ENCODE measurements around the gene TTLL8.
A peak's percentile ranks its signal among the peaks of the same experiment; 100 is the strongest.

TTLL8 gene

GRCh38 chr22:49994361-49995040, 63.6 kb downstream of the TTLL8 start:
- Histone ChIP-seq H2AFZ (ENCODE audit: low read depth) (no peak overlapping the region), H3K4me2 (no peak overlapping the region), H3K27ac (no peak overlapping the region), H3K9ac (no peak overlapping the region), H3K79me2 (ENCODE audit: insufficient read depth, low read depth) (no peaks in the 10 kb centered on the region), H4K20me1 (ENCODE audit: insufficient read depth) (no peaks in the 10 kb centered on the region), H3K4me1 (ENCODE audit: low read depth, poor library complexity, severe bottlenecking) (no peaks in the 10 kb centered on the region), H3K4me3 (IDR thresholded peaks at IDR 0.05; ENCODE audit: insufficient read depth, low read depth, low read length) (no peak overlapping the region), H3K27me3 (ENCODE audit: insufficient read depth, low read depth) (no peaks in the 10 kb centered on the region), H3K36me3 (ENCODE audit: insufficient read depth) (no peaks in the 10 kb centered on the region)
- no peak for TF ChIP-seq CTCF (conservative IDR thresholded peaks at IDR 0.05; ENCODE audit: low read depth, low read length)

DNA sequence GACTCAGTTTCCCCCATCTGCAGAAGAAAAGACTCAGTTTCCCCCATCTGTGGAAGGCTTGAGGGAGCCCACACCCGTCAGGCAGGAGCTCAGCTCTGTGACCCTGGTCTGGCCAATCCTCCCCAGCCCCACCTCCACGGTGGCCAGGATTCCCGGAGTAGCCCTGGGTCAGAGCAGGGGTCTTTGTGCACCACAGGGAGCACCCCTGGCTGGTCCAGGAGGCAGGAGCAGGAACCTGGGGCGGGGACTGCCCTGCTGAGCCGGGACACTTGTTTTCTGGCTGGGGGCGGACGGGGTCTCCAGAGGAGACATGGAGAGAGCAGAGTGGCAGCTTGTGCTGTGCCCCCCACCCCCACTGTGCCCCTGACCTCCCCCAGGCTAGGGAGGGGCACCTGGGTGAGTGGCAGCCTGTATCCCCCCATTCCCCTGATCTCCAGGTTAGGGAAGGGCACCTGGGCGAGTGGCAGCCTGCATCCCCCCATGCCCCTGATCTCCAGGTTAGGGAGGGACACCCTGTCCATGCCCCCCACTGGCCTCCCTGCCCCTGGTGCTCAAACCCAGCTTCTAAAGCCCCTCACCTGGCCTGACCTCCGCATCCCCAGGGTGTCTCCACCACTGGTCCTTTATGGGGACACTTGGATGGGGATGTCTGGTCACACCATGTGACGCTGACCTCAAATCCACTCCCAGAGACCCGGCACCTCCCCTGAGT, 64.3 kb downstream of the TTLL8 start:
- Histone ChIP-seq H3K36me3 (ENCODE audit: insufficient read depth) (no peaks in the 10 kb centered on the region), H3K27ac (no peak overlapping the region)

GRCh38 chr22:49992921-49993648, 65.0 kb downstream of the TTLL8 start:
- no peak overlapping the region for H3K9ac ChIP-seq
- H3K36me3 ChIP-seq (ENCODE audit: insufficient read depth): no peaks in the 10 kb centered on the region
- H3K4me2 ChIP-seq: no peak overlapping the region
- TF ChIP-seq CTCF (conservative IDR thresholded peaks at IDR 0.05; ENCODE audit: low read depth, low read length): peak; percentile 51
- H3K4me3 ChIP-seq (IDR thresholded peaks at IDR 0.05; ENCODE audit: insufficient read depth, low read depth, low read length): no peak overlapping the region
- H3K79me2 ChIP-seq (ENCODE audit: insufficient read depth, low read depth): no peaks in the 10 kb centered on the region
- no peaks in the 10 kb centered on the region for H4K20me1 ChIP-seq (ENCODE audit: insufficient read depth)
- no peak overlapping the region for H3K27ac ChIP-seq
- H3K4me1 ChIP-seq (ENCODE audit: low read depth, poor library complexity, severe bottlenecking): no peaks in the 10 kb centered on the region
- 0 out of 2 replicates have a peak overlapping the region, but pooled peaks have one; percentile 18 for H2AFZ ChIP-seq (ENCODE audit: low read depth)
- H3K27me3 ChIP-seq (ENCODE audit: insufficient read depth, low read depth): no peaks in the 10 kb centered on the region

More for the DNA sequence above, 64.3 kb downstream of the TTLL8 start:
- no peak overlapping the region for H3K4me3 ChIP-seq (IDR thresholded peaks at IDR 0.05; ENCODE audit: insufficient read depth, low read depth, low read length)
- no peaks in the 10 kb centered on the region for H3K27me3 ChIP-seq (ENCODE audit: insufficient read depth, low read depth)
- H3K4me2 ChIP-seq: no peak overlapping the region
- no peaks in the 10 kb centered on the region for H3K79me2 ChIP-seq (ENCODE audit: insufficient read depth, low read depth)
- TF ChIP-seq CTCF (conservative IDR thresholded peaks at IDR 0.05; ENCODE audit: low read depth, low read length): no peak; the same call in 1 of the 2 replicates
- H2AFZ ChIP-seq (ENCODE audit: low read depth): 0 out of 2 replicates have a peak overlapping the region, but pooled peaks have one; percentile 18
- no peaks in the 10 kb centered on the region for H4K20me1 ChIP-seq (ENCODE audit: insufficient read depth)
- no peaks in the 10 kb centered on the region for H3K4me1 ChIP-seq (ENCODE audit: low read depth, poor library complexity, severe bottlenecking)
- no peak overlapping the region for H3K9ac ChIP-seq

DNA sequence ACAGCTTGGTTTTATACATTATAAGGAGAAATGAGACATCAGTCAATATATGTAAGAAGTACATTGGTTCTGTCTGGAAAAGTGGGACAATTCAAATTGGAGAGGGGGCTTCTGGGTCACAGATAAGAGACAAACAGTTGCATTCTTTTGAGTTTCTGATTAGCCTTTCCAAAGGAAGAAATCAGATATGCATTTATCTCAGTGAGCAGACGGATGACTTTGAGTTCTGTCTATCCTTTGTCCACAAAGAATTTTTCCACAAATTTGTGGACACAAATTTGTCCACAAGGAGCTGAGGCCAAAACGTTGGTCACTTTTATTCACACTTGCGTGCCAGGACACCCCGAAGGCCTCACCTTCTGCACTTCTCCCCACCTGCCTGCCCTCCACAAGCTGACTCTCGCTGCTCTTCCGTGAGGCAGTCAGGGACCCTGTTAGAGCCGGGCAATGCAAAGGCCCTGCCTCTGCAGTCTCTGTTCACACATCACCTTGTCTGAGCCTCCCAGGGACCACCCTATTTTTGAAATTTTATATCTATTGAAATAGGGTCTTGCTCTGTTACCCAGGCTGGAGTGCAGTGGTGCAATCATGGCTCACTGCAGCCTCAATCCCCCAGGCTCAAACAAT, 66.1 kb downstream of the TTLL8 start:
- Histone ChIP-seq H3K27me3 (ENCODE audit: insufficient read depth, low read depth) (no peaks in the 10 kb centered on the region), H2AFZ (ENCODE audit: low read depth) (no peak overlapping the region), H3K9ac (no peak overlapping the region), H3K27ac (no peak overlapping the region), H3K4me2 (no peak overlapping the region), H3K4me1 (ENCODE audit: low read depth, poor library complexity, severe bottlenecking) (no peaks in the 10 kb centered on the region), H4K20me1 (ENCODE audit: insufficient read depth) (no peaks in the 10 kb centered on the region), H3K79me2 (ENCODE audit: insufficient read depth, low read depth) (no peaks in the 10 kb centered on the region), H3K4me3 (IDR thresholded peaks at IDR 0.05; ENCODE audit: insufficient read depth, low read depth, low read length) (no peak overlapping the region), H3K36me3 (ENCODE audit: insufficient read depth) (no peaks in the 10 kb centered on the region)
- no peak for TF ChIP-seq CTCF (conservative IDR thresholded peaks at IDR 0.05; ENCODE audit: low read depth, low read length)
